PC-3 (cell line): ENCODE data around the gene GATAD2B. TPM values are rescaled to one million over a fixed set of nuclear protein-coding genes. Genes with fewer than 3 reads are reported as not detected.

Source experiments
- ATAC-seq: fragments of 200-7000 bp; cut with Tn5 transposase; 2 replicates; pipeline ENCODE4 v1.9.1; 2020; ENCODE audit warnings: mild to moderate bottlenecking, moderate library complexity
- Bru-seq: library from RNA; stranded (reverse); fragments of 400-500 nt; gene quantifications from one replicate; lab custom pipeline; 2021; lab: Mats Ljungman, UMichigan
- BruChase-seq, 2 experiments: library from RNA; stranded (reverse); fragments of 400-500 nt; gene quantifications; one replicate each; lab custom pipeline; 2021; lab: Mats Ljungman, UMichigan
- BruUV-seq: library from RNA; stranded (reverse); fragments of 400-500 nt; replicated peaks from 2 replicates; lab custom pipeline; 2021; lab: Mats Ljungman, UMichigan
- CTCF ChIA-PET: fragments of 300-600 bp; sonication (Branson Sonifier 250); formaldehyde crosslinking; loops from one replicate; lab custom pipeline; 2022; ENCODE audit warnings: antibody characterized with exemption; lab: Charles Lee
- POLR2A ChIA-PET: fragments of 300-600 bp; sonication (Branson Sonifier 250); formaldehyde crosslinking; loops from one replicate; lab custom pipeline; 2022; ENCODE audit warnings: antibody characterized with exemption; ENCODE audit not compliant: unreplicated experiment; lab: Charles Lee
- DNase-seq: peaks from one replicate; pipeline ENCODE4 v3.0.0-alpha.2; 2015
- H2AFZ ChIP-seq: fragments of 300-600 bp; sonication (generic); 2 replicates; pipeline ENCODE4 v1.6.0; 2016; ENCODE audit warnings: antibody characterized with exemption, low read length
- H3F3A ChIP-seq: fragments of 300-600 bp; sonication (generic); one replicate; pipeline ENCODE4 v1.6.0; 2017; ENCODE audit warnings: antibody characterized with exemption, low read length, control low read depth, mild to moderate bottlenecking; ENCODE audit not compliant: unreplicated experiment
- H3K27ac ChIP-seq: fragments of 300-600 bp; sonication (generic); 2 replicates; pipeline ENCODE4 v1.5.1; 2016; ENCODE audit warnings: mild to moderate bottlenecking, low read length
- H3K27me3 ChIP-seq: fragments of 300-600 bp; sonication (generic); 2 replicates; pipeline ENCODE4 v1.6.1; 2016; ENCODE audit warnings: low read length, mixed read lengths
- H3K36me3 ChIP-seq: fragments of 300-600 bp; sonication (generic); 2 replicates; pipeline ENCODE4 v1.6.1; 2016; ENCODE audit warnings: low read depth, mixed run types, low read length, mixed read lengths
- H3K4me1 ChIP-seq: fragments of 300-600 bp; sonication (generic); 2 replicates; pipeline ENCODE4 v1.5.1; 2016; ENCODE audit warnings: low read length; ENCODE audit not compliant: insufficient read depth
- H3K4me2 ChIP-seq: fragments of 300-600 bp; sonication (generic); 2 replicates; pipeline ENCODE4 v1.6.0; 2016; ENCODE audit warnings: low read length
- H3K4me3 ChIP-seq: fragments of 300-600 bp; sonication (generic); 2 replicates; pipeline ENCODE4 v1.5.1; 2016; ENCODE audit warnings: mild to moderate bottlenecking, low read length, mixed read lengths
- H3K79me2 ChIP-seq: fragments of 300-600 bp; sonication (generic); 2 replicates; pipeline ENCODE4 v1.6.1; 2017; ENCODE audit warnings: low read length, mixed read lengths
- H3K9ac ChIP-seq: fragments of 300-600 bp; sonication (generic); 2 replicates; pipeline ENCODE4 v1.6.0; 2016; ENCODE audit warnings: mild to moderate bottlenecking, low read length
- H3K9me2 ChIP-seq: fragments of 300-600 bp; sonication (generic); replicated peaks from 2 replicates; pipeline ENCODE4 v1.6.1; 2016; ENCODE audit warnings: mixed run types, low read length, mixed read lengths
- H3K9me3 ChIP-seq: fragments of 300-600 bp; sonication (generic); 2 replicates; pipeline ENCODE4 v1.6.1; 2016; ENCODE audit warnings: low read length, mixed read lengths
- H4K20me1 ChIP-seq: fragments of 300-600 bp; sonication (generic); 2 replicates; pipeline ENCODE4 v1.6.1; 2016; ENCODE audit warnings: low read length, mixed read lengths
- CTCF ChIP-seq: fragments of 300-600 bp; sonication (generic); conservative IDR thresholded peaks from 2 replicates; pipeline ENCODE4 v1.5.1; 2017; ENCODE audit warnings: antibody characterized with exemption, low read depth, mild to moderate bottlenecking, low read length
- EZH2 ChIP-seq: fragments of 300-600 bp; sonication (generic); IDR thresholded peaks from one replicate; pipeline ENCODE4 v1.6.1; 2017; ENCODE audit warnings: antibody characterized with exemption, mild to moderate bottlenecking, low read length; ENCODE audit not compliant: unreplicated experiment
- EZH2phosphoT487 ChIP-seq: fragments of 300-600 bp; sonication (generic); IDR thresholded peaks from 2 replicates; pipeline ENCODE4 v1.6.1; 2018; ENCODE audit warnings: mild to moderate bottlenecking, antibody characterized with exemption, low read length, borderline replicate concordance
- intact Hi-C: fragments of 100-400 bp; cut with micrococcal nuclease; formaldehyde crosslinking; loops from 2 replicates; pipeline ENCODE4 v1.9.0; 2023
- long read RNA-seq: library from polyadenylated mRNA; unstranded; transcript quantifications from one replicate; pipeline ENCODE4 v2.0.0, GENCODE V29; 2021; ENCODE audit not compliant: unreplicated experiment
- total RNA-seq: library from RNA; depleted of rRNA; stranded (reverse); fragments of >200 nt; gene quantifications from 2 replicates; pipeline ENCODE4 v1.2.3, GENCODE V29; 2014; rRNA removed

Gene GATAD2B
- total RNA-seq (7.2 and 11.7 TPM in 2 replicates), Bru-seq, nascent RNA (percentile 89 among the genes with signal in this experiment), BruChase-seq, experiment 1, labeled RNA remaining after a 6-hour chase (percentile 89 among the genes with signal in this experiment), BruChase-seq, experiment 2, labeled RNA remaining after a 2-hour chase (percentile 88 among the genes with signal in this experiment)
- long read RNA-seq, partial matches to known transcripts, result 1 of 49 reads
- long read RNA-seq, other reads (novel, unspliced or antisense), result 48 of 49 reads

- Histone ChIP-seq H3K4me1 (peaks cover 30% of the 10 kb centered on the region), H2AFZ (peak within 1 kb of the TSS; percentile 94), H3K9me3 (no peaks in the 10 kb centered on the region), H3K9ac (peak within 1 kb of the TSS; percentile 86), H3K36me3 (no peaks in the 10 kb centered on the region; the same call in 1 of the 2 replicates), H3K9me2 (no peaks in the 10 kb centered on the region), H3K4me2 (peak within 1 kb of the TSS; percentile 90), H3K4me3 (peak within 1 kb of the TSS; percentile 97), H4K20me1 (peaks cover 26% of the 10 kb centered on the region), H3F3A (no peaks in the 10 kb centered on the region), H3K79me2 (peaks cover 40% of the 10 kb centered on the region), H3K27me3 (no peaks in the 10 kb centered on the region), H3K27ac (peak within 1 kb of the TSS; percentile 58)
- ChIA-PET POLR2A (interaction anchor here (0.6 to 1.2 kb wide), 11 partner anchors 23 to 1097 kb away, joined by 3 to 11 read pairs (median 4); partner anchors contain the start of genes CREB3L4, DENND4B, JTB and RAB13), CTCF (interaction anchor here (0.6 to 1.3 kb wide), 5 partner anchors 23 to 290 kb away, joined by 3 to 9 read pairs (median 3); partner anchors contain the start of gene DENND4B)
- TSS peak; percentile 94 for BruUV-seq
- TF ChIP-seq EZH2 (no peak), EZH2phosphoT487 (no peak), CTCF (no peak)
- ATAC-seq (peak; percentile 92), DNase-seq (peak; percentile 100)
- intact Hi-C loops, result loop anchor here (1.0 to 5.0 kb wide), 4 partner anchors 41 to 126 kb away; partner anchors contain the start of gene RAB13
Observed at GRCh38 chr1:153922972-153923925, at the start of gene GATAD2B. Gene GATAD2B (minus strand): TSS chr1:153922972. CDS start chr1:153828347, 94,625 bp downstream.

- no peak overlapping the region for H3K4me3 ChIP-seq
- peaks cover 18% of the 10 kb centered on the region for H3K36me3 ChIP-seq
- DNase-seq (no peak), ATAC-seq (no peak)
- CTCF ChIA-PET, result no interaction called here
- peaks cover 27% of the 10 kb centered on the region for H3K79me2 ChIP-seq
- no peak overlapping the region for H3K4me2 ChIP-seq
- H3K27ac ChIP-seq, result no peak overlapping the region
- H4K20me1 ChIP-seq, result no peaks in the 10 kb centered on the region
- H3K9me2 ChIP-seq, result no peaks in the 10 kb centered on the region
- no TSS peak for BruUV-seq
- intact Hi-C loops, result no loop called here
- no peak overlapping the region for H3K9ac ChIP-seq
- POLR2A ChIA-PET, result interaction anchor here (0.6 kb wide), 1 partner anchor 12 kb away, joined by 4 read pairs; no protein-coding TSS in a partner anchor
- H3F3A ChIP-seq, result no peaks in the 10 kb centered on the region
- H3K27me3 ChIP-seq, result no peaks in the 10 kb centered on the region
- H3K9me3 ChIP-seq, result no peaks in the 10 kb centered on the region
- TF ChIP-seq EZH2 (no peak), EZH2phosphoT487 (no peak)
- peaks cover 24% of the 10 kb centered on the region for H3K4me1 ChIP-seq
- no peak overlapping the region for H2AFZ ChIP-seq
Observed at GRCh38 chr1:153970346-153970745, 47.6 kb upstream of the GATAD2B start.

GRCh38 chr1:153968972-153969371, 46.2 kb upstream of the GATAD2B start:
- no peak for DNase-seq
- peaks cover 8% of the 10 kb centered on the region for H3K36me3 ChIP-seq
- no peak overlapping the region for H3K27ac ChIP-seq
- no peaks in the 10 kb centered on the region for H3K9me2 ChIP-seq
- H2AFZ ChIP-seq, result 0 out of 2 replicates have a peak overlapping the region, but pooled peaks have one; percentile 80
- no TSS peak for BruUV-seq
- H4K20me1 ChIP-seq, result no peaks in the 10 kb centered on the region
- no peaks in the 10 kb centered on the region for H3K9me3 ChIP-seq
- H3K4me3 ChIP-seq, result peak overlapping the region; percentile 71
- ChIA-PET CTCF (interaction anchor here (0.6 kb wide), 1 partner anchor 22 kb away, joined by 5 read pairs; the partner anchor contains the start of gene DENND4B), POLR2A (interaction anchor here (2.2 kb wide), 1 partner anchor 9 kb away, joined by 13 read pairs; the partner anchor contains the start of gene JTB)
- no peak overlapping the region; the same call in 1 of the 2 replicates for H3K9ac ChIP-seq
- intact Hi-C loops, result loop anchor here (1.0 kb wide), 1 partner anchor 8 kb away; the partner anchor contains the start of gene JTB
- H3K27me3 ChIP-seq, result no peaks in the 10 kb centered on the region
- peak overlapping the region; percentile 93 for H3K4me2 ChIP-seq
- H3F3A ChIP-seq, result no peaks in the 10 kb centered on the region
- H3K79me2 ChIP-seq, result peaks cover 39% of the 10 kb centered on the region
- TF ChIP-seq CTCF, result no peak
- no peak for TF ChIP-seq EZH2
- TF ChIP-seq EZH2phosphoT487, result no peak
- peaks cover 24% of the 10 kb centered on the region for H3K4me1 ChIP-seq
- no peak for ATAC-seq
